RWPE2 (cell line): ENCODE results near the gene KLHL28.

Experiments
- ATAC-seq: fragments of 200-7000 bp; cut with Tn5 transposase; 3 replicates; pipeline ENCODE4 v1.9.1; 2021; ENCODE audit warnings: low read depth
- DNase-seq: peaks from one replicate; pipeline ENCODE4 v3.0.0-alpha.2; 2020; ENCODE audit warnings: low spot score
- H3K27ac ChIP-seq: fragments of 450-650 bp; 2 replicates; pipeline ENCODE4 v1.5.1; 2017; ENCODE audit warnings: mild to moderate bottlenecking; ENCODE audit not compliant: poor library complexity, severe bottlenecking
- H3K27me3 ChIP-seq: fragments of 250-450 bp; sonication (Bioruptor Pico); 2 replicates; pipeline ENCODE4 v1.5.1; 2021; ENCODE audit warnings: mild to moderate bottlenecking, moderate library complexity; ENCODE audit not compliant: insufficient read depth, poor library complexity, severe bottlenecking
- H3K36me3 ChIP-seq: fragments of 250-450 bp; sonication (Bioruptor Pico); 2 replicates; pipeline ENCODE4 v1.5.1; 2020; ENCODE audit warnings: low read depth, mild to moderate bottlenecking, moderate library complexity
- H3K4me1 ChIP-seq: fragments of 250-450 bp; sonication (Bioruptor Pico); 2 replicates; pipeline ENCODE4 v1.5.1; 2021; ENCODE audit warnings: mild to moderate bottlenecking, moderate library complexity; ENCODE audit not compliant: insufficient read depth, poor library complexity, severe bottlenecking
- H3K4me3 ChIP-seq: fragments of 250-450 bp; sonication (Bioruptor Pico); 2 replicates; pipeline ENCODE4 v1.5.1; 2021; ENCODE audit warnings: mild to moderate bottlenecking, moderate library complexity; ENCODE audit not compliant: severe bottlenecking
- H3K9me3 ChIP-seq: fragments of 250-450 bp; sonication (Bioruptor Pico); 2 replicates; pipeline ENCODE4 v1.5.1; 2021; ENCODE audit warnings: mild to moderate bottlenecking, moderate library complexity; ENCODE audit not compliant: severe bottlenecking
- TF ChIP-seq, protein P1 (sequence below): fragments of 450-650 bp; IDR thresholded peaks from one replicate; pipeline ENCODE4 v1.5.1; 2017; ENCODE audit warnings: mild to moderate bottlenecking, moderate library complexity; ENCODE audit not compliant: poor library complexity, severe bottlenecking

KLHL28 gene

DNA sequence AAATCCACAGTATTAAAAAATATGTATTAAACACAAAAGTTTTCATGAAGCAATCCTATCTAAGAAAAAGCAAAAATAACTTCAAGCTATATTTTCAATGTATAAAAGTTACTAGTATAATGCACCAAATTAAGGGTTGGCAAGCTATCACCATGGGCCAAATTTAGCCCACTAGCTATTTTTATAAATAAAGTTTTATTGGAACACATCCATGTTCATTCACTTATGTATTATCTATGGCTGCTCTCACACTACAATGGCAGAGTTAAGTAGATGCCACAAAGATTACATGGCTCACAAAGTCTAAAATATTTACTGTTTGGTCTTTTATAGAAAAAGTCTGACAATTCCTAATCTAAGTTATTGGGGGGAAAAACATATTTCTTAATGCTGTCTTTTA lies 17.6 kb downstream of the KLHL28 start:
- H3K9me3 ChIP-seq = no peaks in the 10 kb centered on the region
- no peaks in the 10 kb centered on the region for H3K4me1 ChIP-seq
- no peaks in the 10 kb centered on the region for H3K27me3 ChIP-seq
- DNase-seq (no peak), ATAC-seq (no peak)
- no peak overlapping the region for H3K4me3 ChIP-seq
- TF ChIP-seq, protein P1, sequence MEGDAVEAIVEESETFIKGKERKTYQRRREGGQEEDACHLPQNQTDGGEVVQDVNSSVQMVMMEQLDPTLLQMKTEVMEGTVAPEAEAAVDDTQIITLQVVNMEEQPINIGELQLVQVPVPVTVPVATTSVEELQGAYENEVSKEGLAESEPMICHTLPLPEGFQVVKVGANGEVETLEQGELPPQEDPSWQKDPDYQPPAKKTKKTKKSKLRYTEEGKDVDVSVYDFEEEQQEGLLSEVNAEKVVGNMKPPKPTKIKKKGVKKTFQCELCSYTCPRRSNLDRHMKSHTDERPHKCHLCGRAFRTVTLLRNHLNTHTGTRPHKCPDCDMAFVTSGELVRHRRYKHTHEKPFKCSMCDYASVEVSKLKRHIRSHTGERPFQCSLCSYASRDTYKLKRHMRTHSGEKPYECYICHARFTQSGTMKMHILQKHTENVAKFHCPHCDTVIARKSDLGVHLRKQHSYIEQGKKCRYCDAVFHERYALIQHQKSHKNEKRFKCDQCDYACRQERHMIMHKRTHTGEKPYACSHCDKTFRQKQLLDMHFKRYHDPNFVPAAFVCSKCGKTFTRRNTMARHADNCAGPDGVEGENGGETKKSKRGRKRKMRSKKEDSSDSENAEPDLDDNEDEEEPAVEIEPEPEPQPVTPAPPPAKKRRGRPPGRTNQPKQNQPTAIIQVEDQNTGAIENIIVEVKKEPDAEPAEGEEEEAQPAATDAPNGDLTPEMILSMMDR = no peak
- H3K36me3 ChIP-seq = peaks cover 47% of the 10 kb centered on the region
- no peak overlapping the region for H3K27ac ChIP-seq

DNA sequence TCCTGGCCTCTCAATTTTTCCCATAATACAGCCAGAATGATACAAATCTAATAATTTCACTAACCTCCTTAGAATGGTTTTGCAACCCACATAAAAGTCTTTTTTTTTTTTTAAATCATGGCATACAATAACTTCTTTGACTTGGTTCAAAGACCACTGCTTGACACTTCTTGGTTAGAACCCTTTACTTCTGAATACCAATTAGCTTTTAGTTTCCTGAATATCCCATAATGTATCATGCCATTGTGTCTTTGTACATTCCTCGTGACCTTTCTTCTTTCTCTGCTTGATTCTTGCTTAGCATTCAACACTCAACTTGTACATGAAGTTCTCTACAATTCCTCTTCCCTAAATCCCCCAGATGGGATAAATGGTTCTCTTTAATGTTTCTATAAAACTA lies 19.3 kb downstream of the KLHL28 start:
- Histone ChIP-seq H3K27ac (no peak overlapping the region), H3K27me3 (no peaks in the 10 kb centered on the region), H3K4me1 (no peaks in the 10 kb centered on the region), H3K9me3 (no peaks in the 10 kb centered on the region), H3K36me3 (peaks cover 46% of the 10 kb centered on the region), H3K4me3 (no peak overlapping the region)
- TF ChIP-seq, protein P1 = no peak
- ATAC-seq (no peak), DNase-seq (no peak)

DNA sequence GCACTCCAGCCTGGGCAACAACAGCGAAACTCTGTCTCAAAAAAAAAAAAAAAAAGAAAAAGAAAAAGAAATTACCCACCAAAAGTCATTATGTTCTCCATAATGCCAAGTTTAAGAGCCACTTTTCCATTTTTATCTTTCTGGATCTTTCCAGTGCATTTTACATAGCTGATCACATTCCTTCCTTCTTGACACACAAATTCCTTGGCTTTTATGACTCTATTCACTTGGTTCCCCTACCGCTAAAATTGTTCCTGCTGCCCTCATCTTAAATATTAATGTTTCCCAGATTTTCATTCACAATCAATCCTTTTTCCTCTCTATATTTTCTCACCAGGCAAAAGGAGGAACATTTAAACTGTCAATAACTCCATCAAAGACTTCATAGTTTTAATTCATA lies 20.2 kb downstream of the KLHL28 start:
- Histone ChIP-seq H3K4me3 (no peak overlapping the region), H3K27ac (no peak overlapping the region), H3K4me1 (no peaks in the 10 kb centered on the region), H3K36me3 (peaks cover 47% of the 10 kb centered on the region), H3K27me3 (no peaks in the 10 kb centered on the region), H3K9me3 (no peaks in the 10 kb centered on the region)
- TF ChIP-seq, protein P1 = no peak
- ATAC-seq (no peak), DNase-seq (no peak)

DNA sequence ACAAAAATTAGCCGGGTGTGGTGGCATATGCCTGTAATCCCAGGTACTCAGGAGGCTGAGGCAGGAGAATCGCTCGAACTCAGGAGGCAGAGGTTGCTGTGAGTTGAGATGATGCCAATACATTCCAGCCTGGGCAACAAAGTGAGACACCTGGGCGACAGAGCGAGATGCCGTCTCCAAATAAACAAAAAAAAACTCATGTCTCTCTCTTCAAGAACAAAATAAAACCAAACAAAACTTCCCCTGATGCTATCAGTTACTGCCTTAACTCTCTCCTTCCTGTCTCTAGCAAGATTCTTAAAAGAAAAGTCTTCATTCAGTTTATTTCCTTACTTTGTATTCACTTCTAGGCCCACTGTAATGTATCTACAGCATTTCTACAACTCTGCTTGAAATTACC lies 20.8 kb downstream of the KLHL28 start:
- Histone ChIP-seq H3K27ac (no peak overlapping the region), H3K36me3 (peaks cover 46% of the 10 kb centered on the region), H3K9me3 (no peaks in the 10 kb centered on the region), H3K27me3 (no peaks in the 10 kb centered on the region), H3K4me1 (no peaks in the 10 kb centered on the region), H3K4me3 (no peak overlapping the region)
- TF ChIP-seq, protein P1 = no peak
- no peak for DNase-seq
- ATAC-seq = no peak

DNA sequence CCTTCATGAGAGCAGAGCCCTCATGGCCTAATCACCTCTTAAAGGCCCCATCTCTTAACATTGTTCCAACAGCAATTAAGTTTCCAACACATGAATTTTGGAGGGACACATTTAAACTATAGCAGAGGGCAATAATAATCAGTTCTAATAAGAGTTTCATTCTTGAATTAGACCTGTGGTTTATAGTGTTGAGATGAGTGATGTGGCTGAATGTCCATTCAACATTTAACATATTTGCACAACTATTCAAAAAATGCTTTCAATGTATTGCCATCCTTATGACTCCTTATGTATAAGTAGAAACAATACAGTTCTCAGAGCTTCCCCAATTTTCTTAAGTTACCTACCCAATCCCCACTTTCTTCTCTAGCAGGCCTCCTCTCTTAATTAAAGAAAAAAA lies 21.5 kb downstream of the KLHL28 start:
- H3K36me3 ChIP-seq = peaks cover 42% of the 10 kb centered on the region
- no peaks in the 10 kb centered on the region for H3K27me3 ChIP-seq
- ATAC-seq (no peak), DNase-seq (no peak)
- no peak overlapping the region for H3K4me3 ChIP-seq
- no peaks in the 10 kb centered on the region for H3K4me1 ChIP-seq
- TF ChIP-seq, protein P1 = no peak
- H3K27ac ChIP-seq = no peak overlapping the region
- H3K9me3 ChIP-seq = no peaks in the 10 kb centered on the region
